ENCODE results near the gene CLCN7.
"Not testable (repeated sequence)": the region's sequence is repeated elsewhere in the genome, so short reads cannot be mapped to it uniquely, and the experiment has no call there.

CLCN7 gene

DNA sequence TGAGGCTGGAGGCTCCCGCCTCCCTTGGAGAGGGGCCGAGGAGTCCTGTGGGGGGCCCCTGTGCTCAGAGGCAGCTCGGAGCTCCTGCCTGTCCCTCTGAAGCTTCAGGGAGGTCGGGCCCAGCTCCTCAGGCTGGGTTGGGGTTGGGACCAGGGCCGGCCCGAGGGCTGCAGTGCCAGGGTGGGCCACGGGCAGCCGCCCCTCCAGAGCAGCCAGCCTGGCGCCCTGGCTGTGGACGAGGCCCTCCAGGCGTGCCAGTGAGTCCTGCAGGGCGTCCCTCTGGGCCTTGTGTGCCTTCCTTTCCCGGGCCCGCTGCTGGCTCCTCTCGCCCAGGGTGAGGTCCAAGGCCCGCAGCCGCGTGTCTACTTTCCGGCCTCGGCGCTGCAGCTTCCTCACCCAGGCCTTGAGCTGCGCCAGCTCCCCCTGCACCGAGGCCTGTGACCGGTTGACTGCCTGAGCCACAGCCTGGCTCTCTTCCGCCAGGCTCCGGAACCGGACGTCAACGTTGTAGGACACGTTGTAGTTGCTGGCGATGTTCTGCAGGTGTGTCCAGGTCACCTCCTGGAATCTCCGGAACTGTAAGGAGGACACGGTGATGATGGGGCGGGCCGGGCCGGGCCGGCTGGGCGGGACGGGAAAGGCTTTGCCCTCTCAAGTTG, 12.7 kb upstream of the CLCN7 start:
- DNase-seq (ENCODE audit: low read depth in 2 of 2) = no peak

DNA sequence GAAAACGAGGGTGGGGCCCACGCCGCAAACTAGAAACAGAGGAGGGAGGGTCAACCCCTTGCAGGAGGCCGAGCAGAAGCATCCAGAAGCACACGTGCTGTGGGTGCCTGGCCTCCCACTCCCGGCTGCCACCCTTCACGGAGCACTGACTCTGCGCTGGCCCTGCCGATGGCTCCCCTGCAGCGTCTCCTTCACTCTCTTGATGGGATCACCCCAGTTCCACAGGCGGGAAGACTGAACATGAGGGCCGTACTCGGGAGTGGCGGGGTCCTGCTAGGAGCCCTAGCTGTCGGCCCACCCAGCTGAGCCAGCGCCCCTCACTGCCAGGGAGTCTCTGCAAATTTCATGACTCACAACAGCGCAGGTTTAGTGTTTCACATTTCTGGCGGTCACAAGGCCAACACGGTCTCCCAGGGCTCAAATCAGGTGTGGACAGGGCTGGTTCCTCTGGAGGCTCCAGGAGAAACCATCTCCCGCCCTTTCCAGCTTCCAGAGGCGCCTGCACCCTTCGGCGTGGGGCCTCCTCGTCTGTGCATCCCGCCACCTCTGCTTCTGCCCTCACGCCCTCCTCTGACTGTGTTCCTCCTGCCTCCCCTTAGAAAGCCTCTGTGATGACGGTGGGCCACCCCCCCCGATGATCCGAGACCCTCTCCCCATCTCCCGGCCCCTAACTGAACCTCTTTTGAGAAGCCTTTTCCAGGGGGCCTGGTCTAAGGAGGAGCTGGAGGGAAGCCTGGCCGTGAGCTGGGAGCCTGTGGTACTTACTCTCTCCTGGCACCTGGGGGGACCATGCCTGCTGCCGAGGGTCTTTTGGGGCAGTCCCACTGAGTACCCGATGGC, 11.9 kb upstream of the CLCN7 start:
- no peak for DNase-seq (ENCODE audit: low read depth in 2 of 2)

DNA sequence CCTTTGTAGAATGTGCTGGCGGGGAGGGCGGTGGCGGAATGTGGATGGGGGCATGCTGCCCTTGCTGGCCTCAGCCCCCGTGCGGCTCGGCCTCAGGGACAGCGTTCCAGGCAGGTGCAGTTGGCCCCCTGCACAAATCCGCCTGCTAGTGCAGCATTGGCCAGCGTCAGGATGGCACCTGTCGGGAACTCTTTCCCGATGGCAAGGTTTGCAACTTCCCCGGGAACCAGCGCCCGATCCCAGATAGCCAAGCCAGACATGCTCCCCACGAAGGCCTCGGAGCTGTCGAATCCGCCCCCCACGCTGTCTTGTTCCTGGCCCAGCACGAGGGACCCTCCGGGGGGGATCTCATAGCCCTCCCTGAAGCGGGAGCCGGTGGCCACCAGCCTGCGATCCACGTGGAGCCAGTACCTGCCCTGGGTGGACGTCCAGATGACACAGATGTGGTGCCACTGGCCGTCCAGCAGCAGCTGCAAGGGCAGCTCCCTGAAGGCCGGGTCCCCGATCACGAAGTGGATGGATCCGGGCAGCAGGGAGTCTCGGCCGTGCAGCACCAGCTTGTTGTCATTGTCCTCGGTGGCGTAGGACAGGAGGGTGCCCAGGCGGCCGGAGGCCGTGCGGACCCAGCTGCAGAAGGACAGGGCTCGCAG, 11.1 kb upstream of the CLCN7 start:
- no peak for DNase-seq (ENCODE audit: low read depth in 2 of 2)

DNA sequence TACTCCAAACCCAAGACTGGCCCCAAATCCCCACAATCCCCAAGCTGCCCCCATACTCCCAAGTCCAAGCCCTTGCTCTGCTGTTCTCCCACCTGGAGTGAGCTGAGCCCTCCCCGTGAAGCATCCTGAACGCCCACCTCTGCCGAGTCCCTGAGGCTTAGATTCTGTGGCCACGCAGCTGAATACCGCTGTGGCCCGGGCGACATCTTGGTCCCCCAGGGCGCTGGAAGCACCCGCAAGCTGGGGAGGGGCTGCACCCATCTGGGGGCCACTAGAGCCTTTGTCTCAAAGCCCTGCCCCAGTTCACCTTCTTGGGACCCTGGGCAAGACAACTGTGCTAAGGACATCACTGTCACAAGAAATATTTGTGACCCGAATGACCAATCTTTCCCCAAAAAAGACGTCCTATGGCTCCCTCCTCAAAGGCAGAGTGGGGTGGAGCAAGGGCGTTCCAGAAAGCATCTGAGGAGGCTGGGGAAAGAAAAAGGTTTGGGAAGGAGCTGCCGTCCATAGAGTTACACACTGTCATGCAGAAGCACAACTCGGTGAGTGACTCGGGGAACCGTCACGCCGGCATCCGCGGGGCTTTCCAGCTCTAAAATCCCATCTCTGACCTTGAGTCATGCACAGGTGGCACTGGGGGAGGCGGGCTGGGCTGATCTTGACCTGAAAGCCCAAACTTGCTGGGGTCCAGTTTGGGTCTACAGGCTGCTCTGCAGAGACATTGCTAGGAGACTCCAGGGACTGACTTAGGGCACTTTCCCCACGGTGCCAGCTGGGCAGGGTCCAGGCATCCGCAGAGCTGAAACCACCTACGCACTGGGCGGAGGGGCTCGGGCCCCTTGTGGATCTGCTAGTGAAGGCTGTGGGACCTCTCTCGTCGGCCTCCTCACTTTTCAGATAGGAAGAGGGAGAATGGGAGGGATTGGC, 7.3 kb upstream of the CLCN7 start:
- DNase-seq (ENCODE audit: low read depth in 2 of 2) = no peak

DNA sequence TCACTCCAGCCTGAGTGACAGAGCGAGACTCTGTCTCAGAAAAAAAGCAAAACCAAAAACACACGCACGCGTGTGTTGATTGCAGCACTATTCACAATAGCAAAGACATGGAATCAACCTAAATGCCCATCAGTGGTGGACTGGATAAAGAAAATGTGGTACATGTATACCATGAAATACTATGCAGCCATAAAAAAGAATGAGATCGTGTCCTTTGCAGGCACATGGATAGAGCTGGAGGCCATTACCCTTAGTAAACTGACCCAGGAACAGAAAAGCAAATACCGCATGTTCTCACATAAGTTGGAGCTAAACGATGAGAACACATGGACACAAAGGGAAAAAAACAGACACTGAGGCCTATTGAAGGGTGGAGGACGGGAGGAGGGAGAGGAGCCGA, 4.1 kb upstream of the CLCN7 start:
- DNase-seq (ENCODE audit: low read depth in 2 of 2) = not testable (repeated sequence)

DNA sequence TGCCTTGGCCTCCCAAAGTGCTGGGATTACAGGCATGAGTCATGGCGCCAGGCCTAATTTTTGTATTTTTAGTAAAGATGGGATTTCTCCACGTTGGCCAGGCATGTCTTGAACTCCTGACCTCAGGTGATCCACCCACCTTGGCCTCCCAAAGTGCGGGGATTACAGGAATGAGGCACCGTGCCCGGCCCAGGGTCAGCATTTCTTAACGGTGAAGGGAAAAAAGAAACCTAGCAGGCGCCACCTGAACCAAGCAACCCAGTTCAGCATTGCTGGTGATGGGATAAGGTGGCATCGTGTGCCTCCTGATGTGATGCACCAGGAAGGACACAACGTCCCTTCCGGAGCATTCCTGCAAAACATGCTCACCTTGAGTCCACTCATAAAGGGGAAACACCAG, 2.2 kb upstream of the CLCN7 start:
- DNase-seq (ENCODE audit: low read depth in 2 of 2) = no peak

DNA sequence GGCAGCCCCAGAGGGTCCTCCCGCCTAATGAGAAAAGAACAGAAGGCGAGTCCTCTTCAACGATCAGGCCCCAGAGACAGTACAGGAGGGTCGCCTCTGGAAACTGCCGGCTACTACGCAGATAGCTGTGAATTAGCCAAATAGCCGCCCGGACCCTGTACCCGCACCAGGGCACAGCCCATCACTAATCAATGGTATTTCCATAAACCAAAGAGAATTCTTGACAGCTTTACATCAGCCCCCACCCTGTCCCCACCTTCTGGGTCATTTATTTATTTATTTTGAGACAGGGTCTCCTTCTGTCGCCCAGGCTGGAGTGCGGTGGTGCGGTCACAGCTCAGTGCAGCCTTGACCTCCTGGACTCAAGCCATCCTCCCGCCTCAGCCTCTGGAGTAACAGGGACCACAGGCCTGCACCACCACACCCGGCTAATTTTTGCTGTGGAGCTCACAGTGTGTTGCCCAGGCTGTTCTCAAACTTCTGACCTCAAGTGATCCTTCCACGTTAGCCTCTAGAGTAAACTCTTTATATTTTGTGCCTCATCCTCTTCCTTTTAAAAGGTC, 805 bp upstream of the CLCN7 start:
- no peak for DNase-seq (ENCODE audit: low read depth in 2 of 2)

DNA sequence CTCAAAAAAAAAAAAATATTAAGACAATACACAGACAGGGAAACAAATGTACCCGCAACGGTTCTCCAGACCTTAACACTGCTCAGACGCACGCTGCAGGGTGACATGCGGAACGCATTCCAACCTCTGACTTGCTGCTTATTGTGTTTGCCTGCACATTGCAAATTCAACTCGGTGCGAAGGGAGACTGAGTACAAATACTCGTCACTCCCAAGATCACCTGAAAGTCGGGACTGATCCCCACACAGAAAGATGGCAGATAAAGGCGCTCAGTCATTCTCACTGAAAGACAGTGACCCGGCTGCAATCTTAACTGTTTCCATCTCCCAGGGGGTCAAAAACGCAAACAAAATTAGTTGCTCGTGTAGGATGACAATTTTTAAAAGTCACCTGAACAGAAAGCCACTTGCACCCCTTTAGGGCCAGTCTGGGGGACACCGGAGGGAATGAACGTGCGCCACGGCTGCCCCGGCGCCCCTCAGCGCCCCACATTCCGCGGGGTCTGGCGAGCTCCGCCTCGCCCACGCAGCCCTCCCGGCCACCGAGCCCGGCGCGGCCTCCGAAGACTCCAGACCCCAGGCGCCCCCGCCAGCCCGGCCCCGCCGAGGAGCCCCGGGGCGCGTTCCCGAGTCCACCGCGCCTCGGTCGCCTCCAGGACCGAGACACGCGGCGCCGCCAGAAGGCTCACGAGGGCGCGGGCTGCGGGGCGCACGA, 589 bp downstream of the CLCN7 start:
- DNase-seq (ENCODE audit: low read depth in 2 of 2) = no peak

DNA sequence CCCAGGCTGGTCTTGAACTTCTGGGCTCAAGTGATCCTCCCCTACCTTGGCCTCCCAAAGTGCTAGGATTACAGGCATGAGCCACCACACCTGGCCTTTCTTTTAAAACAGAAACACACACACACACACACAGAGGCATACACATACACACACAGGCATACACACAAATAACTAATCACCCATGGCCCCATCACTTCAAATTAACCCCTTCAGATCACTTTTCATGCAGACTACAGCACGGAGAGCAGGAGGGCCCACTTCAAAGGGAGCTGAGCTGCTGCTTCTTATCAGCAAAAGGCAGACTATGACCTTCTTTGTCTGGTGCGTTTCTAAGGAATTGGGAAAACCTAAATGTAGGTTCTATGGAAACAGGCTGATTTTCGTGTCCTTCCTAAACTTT, 1.9 kb downstream of the CLCN7 start:
- DNase-seq (ENCODE audit: low read depth in 2 of 2) = no peak

DNA sequence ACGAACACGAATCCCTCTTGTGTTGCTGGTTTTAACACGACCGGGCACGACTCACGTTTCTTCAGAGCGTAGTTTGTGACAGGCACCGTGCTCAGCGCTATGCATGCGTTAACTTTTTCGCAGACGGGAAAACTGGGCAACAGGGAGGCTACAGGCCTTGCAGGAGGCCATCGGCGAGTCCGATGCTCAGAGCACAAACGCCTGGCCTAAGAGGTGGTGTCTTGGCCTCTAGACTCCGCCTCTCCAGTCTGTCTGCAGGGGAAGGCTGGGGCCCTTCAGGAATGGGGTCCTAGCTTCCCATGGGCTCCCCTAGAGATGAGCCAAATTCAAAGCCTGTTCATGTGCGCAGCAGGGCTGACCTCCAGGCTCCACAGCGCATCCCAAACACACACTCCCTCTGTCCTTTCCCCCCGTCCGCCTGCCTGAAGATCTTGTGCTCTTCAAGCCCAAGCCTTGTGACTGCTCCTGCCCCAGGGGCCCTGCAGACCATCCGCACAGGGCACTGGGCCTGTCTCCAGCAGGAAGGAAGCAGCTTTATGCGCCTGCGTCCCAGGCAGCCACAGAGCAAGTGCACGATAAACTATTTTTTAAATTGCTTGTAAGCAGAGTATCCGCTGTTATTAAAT, 3.1 kb downstream of the CLCN7 start:
- no peak for DNase-seq (ENCODE audit: low read depth in 2 of 2)

DNA sequence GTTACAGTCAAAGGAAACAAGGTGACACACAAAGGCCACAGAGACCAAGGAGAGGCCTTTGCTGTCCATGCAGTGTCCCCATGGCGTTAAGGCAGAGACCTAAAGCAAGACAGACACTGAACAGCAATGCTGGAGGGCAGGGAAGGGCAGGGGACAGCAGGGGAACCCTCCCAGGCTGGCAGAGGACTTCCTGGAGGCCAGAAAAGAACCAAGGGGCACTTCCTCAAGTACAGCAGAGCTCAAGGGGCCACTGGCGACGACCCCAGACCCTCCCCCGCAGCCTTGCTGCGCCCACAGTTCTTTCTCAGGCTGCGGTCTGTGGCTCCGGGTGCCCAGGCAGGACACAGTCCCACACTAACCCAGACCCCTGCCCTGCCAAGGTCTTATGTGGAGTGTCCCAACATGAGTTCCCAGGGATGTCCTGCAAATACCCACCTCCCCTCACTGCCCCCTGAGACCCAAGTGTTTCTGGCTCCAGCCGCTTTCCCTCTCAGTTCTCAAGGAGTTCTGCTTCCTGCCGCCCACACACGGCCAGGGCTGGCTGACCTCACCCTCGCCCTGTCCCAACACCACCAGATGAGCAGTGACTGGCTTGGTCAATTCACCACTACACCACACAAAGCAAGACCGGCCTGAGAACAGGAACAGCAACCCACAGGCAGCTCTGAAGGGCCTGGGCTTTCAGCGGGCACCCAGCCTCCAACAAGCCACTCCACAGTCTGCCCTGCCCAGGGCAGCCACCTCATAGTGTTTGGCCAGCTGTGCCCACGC, 4.2 kb downstream of the CLCN7 start:
- DNase-seq (ENCODE audit: low read depth in 2 of 2) = no peak

DNA sequence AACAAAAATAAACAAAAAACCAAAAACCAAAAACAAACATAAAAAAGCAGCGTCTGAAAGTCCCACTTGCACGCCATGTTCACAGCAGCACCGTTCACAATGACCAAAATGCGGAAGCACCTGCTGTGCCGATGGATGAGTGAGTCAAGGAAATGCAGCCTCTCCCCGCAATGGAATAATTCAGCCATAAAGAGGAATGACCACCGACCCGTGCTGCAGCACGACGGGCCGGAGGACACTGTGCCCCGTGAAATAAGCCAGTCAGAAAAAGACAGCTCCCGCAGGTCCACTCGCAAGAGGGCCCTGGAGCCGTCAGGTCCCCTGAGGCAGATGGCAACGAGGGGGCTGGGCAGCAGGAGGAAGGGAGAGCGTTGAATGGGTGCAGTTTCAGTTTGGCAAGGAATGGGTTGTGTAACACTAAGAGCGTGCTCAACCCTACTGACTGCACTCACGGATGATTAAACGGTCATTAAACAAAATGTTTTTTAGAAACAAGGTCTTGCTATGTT, 5.1 kb downstream of the CLCN7 start:
- DNase-seq (ENCODE audit: low read depth in 2 of 2) = no peak

DNA sequence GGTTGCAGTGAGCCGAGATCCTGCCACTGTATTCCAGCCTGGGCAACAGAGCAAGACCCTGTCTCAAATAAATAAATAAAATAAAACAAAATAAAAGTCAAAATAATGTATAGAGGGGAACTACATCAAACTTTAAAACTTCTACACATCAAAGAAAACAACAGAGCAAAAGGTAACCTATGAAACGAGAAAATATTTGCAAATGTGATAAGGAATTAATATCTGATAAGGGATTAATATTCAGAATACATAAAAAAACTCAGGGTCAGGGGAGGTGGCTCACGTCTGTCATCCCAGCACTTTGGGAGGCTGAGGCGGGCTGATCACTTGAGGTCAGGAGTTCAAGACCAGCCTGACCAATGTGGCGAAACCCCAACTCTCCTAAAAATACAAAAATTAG, 5.7 kb downstream of the CLCN7 start:
- not testable (repeated sequence) for DNase-seq (ENCODE audit: low read depth in 2 of 2)

DNA sequence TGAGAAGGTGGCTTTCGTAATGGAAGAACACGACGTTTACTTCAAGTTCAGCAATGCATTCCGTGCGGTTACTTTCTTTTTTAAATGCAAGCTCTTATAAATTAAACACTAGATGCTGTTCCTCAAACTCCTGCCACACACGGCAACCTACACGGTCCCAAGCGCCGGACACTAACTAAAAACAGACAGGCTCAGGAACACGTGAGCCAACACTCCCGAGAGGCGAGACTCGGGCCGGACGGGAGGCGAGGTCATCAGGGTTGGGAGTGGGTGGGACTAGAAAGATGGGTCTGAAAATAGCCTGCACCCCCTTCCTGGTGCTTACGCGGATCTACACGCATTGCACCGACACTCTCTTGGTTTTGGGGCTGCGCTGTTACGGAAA, 6.4 kb downstream of the CLCN7 start:
- no peak for DNase-seq (ENCODE audit: low read depth in 2 of 2)

DNA sequence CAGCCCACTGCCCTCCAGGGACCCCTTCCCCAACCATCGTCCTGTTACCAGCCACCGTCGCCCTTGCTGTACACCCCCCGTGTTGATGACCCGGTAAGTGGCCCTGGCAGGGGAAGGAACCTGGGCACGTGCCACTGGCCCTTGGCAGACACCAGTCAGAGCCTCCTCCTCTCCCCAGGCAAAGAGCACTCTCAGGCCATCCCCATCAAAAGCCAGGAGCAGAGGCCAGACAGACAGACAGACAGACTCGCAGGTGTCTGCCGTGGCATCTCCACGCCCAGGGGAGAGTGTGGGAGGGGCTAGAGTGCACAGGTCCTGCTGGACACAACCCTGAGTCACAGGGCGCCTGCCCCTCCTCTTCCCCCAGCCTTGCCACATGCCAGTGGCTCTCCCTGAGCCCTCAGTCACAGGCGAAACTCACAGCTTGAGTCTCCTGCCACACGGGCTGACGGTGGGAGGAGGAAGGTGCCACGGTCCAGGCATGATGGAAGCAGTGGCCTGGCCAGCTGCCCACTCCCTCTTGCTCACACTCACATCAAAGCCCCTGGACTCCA, 7.8 kb downstream of the CLCN7 start:
- no peak for DNase-seq (ENCODE audit: low read depth in 2 of 2)

DNA sequence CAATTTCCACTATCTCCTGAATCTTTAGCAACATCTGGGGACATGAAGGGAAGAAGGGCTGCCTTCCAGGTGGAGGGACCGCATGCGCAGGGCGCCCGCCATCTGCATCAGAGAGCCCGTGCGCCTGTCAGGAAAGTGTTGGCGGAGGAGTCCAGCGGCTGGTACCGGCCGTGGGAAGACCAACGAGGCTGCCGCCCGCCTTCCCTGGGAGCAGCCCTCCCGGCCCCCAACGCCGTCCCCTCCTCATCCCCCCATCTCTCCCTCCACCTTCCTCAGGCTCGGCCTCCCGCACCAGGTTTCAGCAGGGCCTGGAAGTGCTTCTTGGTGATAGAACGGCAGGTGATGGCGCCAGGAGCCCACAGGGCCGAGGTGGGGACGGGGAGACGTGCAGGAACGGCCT, 8.8 kb downstream of the CLCN7 start:
- no peak for DNase-seq (ENCODE audit: low read depth in 2 of 2)

DNA sequence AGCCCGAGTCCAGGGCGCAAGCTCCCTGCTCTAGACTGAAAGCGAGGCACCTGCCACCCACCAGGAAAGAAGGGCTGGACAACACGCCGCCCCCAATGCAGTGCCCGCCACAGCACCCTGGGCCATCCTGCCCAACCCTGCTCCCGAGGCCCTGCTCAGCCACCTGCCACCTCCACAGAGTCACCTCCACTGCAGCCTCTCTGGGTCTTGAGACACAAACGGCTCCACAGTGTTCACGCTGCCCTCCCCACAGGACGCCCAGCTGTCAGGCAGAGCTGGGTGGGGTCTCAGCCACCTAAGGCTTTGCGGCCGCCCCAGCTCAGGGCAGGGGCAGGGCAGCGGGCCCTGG, 9.3 kb downstream of the CLCN7 start:
- DNase-seq (ENCODE audit: low read depth in 2 of 2) = no peak

DNA sequence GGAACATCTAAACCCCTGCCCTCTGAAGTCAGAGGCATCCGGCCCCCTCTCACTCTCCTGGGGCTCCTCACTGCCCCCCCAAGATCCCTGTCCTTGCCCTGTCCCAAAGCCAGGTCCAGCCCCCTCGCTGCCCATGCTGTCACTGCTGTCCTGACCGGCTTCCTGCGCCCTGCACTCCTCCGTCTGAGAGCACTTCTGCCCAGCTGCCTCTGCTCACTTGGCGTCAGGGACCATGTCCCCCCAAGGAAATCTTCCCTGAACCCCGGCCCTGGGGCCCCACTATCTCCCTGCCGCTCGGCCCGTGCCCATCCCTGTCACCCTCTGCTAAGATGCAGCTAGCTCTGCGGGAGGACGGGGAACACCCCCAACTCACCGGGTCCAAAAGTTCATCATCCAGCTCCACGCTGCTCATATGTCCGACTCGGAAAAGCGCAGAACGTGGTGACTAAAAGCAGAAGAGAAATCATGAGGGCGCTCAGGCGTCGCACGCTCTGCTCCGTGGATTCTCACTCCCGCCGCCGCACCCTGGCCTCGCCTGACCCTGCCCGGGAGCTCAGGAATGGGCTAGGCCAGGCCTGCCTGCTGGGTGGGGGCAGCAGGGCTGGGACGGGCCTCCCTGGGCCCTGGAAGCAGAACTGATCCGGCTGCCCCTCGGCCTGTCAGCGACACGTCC, 9.8 kb downstream of the CLCN7 start:
- no peak for DNase-seq (ENCODE audit: low read depth in 2 of 2)
